ENCODE measurements around the gene DGKZ.

The DGKZ gene

GRCh38 chr11:46383404-46383758 lies 36.1 kb downstream of the DGKZ start:
- H3K4me3 ChIP-seq (ENCODE audit: low read length), result no peak overlapping the region
- no peaks in the 10 kb centered on the region for H3K36me3 ChIP-seq (ENCODE audit: control insufficient read depth, insufficient read depth, low read length)
- H3K27ac ChIP-seq (ENCODE audit: low read depth, low read length), result no peak overlapping the region
- H3K9ac ChIP-seq (ENCODE audit: low read length), result no peak overlapping the region
- H3K27me3 ChIP-seq (ENCODE audit: control insufficient read depth, insufficient read depth, low read length), result peaks cover 21% of the 10 kb centered on the region
- peaks cover 3% of the 10 kb centered on the region for H3K4me1 ChIP-seq (ENCODE audit: control insufficient read depth, insufficient read depth, low read length)

- Histone ChIP-seq H3K4me3 (ENCODE audit: low read length) (no peak overlapping the region), H3K9ac (ENCODE audit: low read length) (no peak overlapping the region), H3K4me1 (ENCODE audit: control insufficient read depth, insufficient read depth, low read length) (peaks cover 3% of the 10 kb centered on the region), H3K27me3 (ENCODE audit: control insufficient read depth, insufficient read depth, low read length) (peaks cover 21% of the 10 kb centered on the region), H3K36me3 (ENCODE audit: control insufficient read depth, insufficient read depth, low read length) (no peaks in the 10 kb centered on the region), H3K27ac (ENCODE audit: low read depth, low read length) (no peak overlapping the region)
Observed at GRCh38 chr11:46383974-46384701, 36.9 kb downstream of the DGKZ start.

GRCh38 chr11:46385169-46386004 lies 38.1 kb downstream of the DGKZ start:
- H3K4me3 ChIP-seq (ENCODE audit: low read length), result no peak overlapping the region
- H3K9ac ChIP-seq (ENCODE audit: low read length), result no peak overlapping the region
- H3K4me1 ChIP-seq (ENCODE audit: control insufficient read depth, insufficient read depth, low read length), result peaks cover 3% of the 10 kb centered on the region
- H3K27me3 ChIP-seq (ENCODE audit: control insufficient read depth, insufficient read depth, low read length), result peaks cover 30% of the 10 kb centered on the region
- H3K27ac ChIP-seq (ENCODE audit: low read depth, low read length), result no peak overlapping the region
- H3K36me3 ChIP-seq (ENCODE audit: control insufficient read depth, insufficient read depth, low read length), result no peaks in the 10 kb centered on the region

- Histone ChIP-seq H3K4me3 (ENCODE audit: low read length) (no peak overlapping the region), H3K27ac (ENCODE audit: low read depth, low read length) (no peak overlapping the region), H3K4me1 (ENCODE audit: control insufficient read depth, insufficient read depth, low read length) (peaks cover 3% of the 10 kb centered on the region), H3K36me3 (ENCODE audit: control insufficient read depth, insufficient read depth, low read length) (no peaks in the 10 kb centered on the region), H3K9ac (ENCODE audit: low read length) (no peak overlapping the region), H3K27me3 (ENCODE audit: control insufficient read depth, insufficient read depth, low read length) (peaks cover 37% of the 10 kb centered on the region)
Observed at GRCh38 chr11:46386005-46386578, 38.8 kb downstream of the DGKZ start.

- no peaks in the 10 kb centered on the region for H3K36me3 ChIP-seq (ENCODE audit: control insufficient read depth, insufficient read depth, low read length)
- H3K4me3 ChIP-seq (ENCODE audit: low read length), result no peak overlapping the region
- peaks cover 3% of the 10 kb centered on the region for H3K4me1 ChIP-seq (ENCODE audit: control insufficient read depth, insufficient read depth, low read length)
- no peak overlapping the region for H3K9ac ChIP-seq (ENCODE audit: low read length)
- H3K27me3 ChIP-seq (ENCODE audit: control insufficient read depth, insufficient read depth, low read length), result peaks cover 41% of the 10 kb centered on the region
- H3K27ac ChIP-seq (ENCODE audit: low read depth, low read length), result no peak overlapping the region
Observed at GRCh38 chr11:46386674-46387073, 39.4 kb downstream of the DGKZ start.

- Histone ChIP-seq H3K9ac (ENCODE audit: low read length) (no peak overlapping the region), H3K27me3 (ENCODE audit: control insufficient read depth, insufficient read depth, low read length) (peaks cover 36% of the 10 kb centered on the region), H3K4me3 (ENCODE audit: low read length) (no peak overlapping the region), H3K4me1 (ENCODE audit: control insufficient read depth, insufficient read depth, low read length) (peaks cover 1% of the 10 kb centered on the region), H3K27ac (ENCODE audit: low read depth, low read length) (no peak overlapping the region), H3K36me3 (ENCODE audit: control insufficient read depth, insufficient read depth, low read length) (no peaks in the 10 kb centered on the region)
Observed at GRCh38 chr11:46387456-46387855, 40.2 kb downstream of the DGKZ start.

- H3K27ac ChIP-seq (ENCODE audit: low read depth, low read length), result no peak overlapping the region
- H3K4me1 ChIP-seq (ENCODE audit: control insufficient read depth, insufficient read depth, low read length), result no peaks in the 10 kb centered on the region
- H3K36me3 ChIP-seq (ENCODE audit: control insufficient read depth, insufficient read depth, low read length), result no peaks in the 10 kb centered on the region
- H3K4me3 ChIP-seq (ENCODE audit: low read length), result no peak overlapping the region
- H3K9ac ChIP-seq (ENCODE audit: low read length), result no peak overlapping the region
- peaks cover 36% of the 10 kb centered on the region for H3K27me3 ChIP-seq (ENCODE audit: control insufficient read depth, insufficient read depth, low read length)
Observed at GRCh38 chr11:46387919-46388618, 40.8 kb downstream of the DGKZ start.

GRCh38 chr11:46388619-46389449 lies 41.6 kb downstream of the DGKZ start:
- Histone ChIP-seq H3K27ac (ENCODE audit: low read depth, low read length) (no peak overlapping the region), H3K4me3 (ENCODE audit: low read length) (no peak overlapping the region), H3K9ac (ENCODE audit: low read length) (no peak overlapping the region), H3K27me3 (ENCODE audit: control insufficient read depth, insufficient read depth, low read length) (peaks cover 36% of the 10 kb centered on the region), H3K36me3 (ENCODE audit: control insufficient read depth, insufficient read depth, low read length) (no peaks in the 10 kb centered on the region), H3K4me1 (ENCODE audit: control insufficient read depth, insufficient read depth, low read length) (no peaks in the 10 kb centered on the region)

GRCh38 chr11:46389450-46390330 lies 42.4 kb downstream of the DGKZ start:
- H3K4me1 ChIP-seq (ENCODE audit: control insufficient read depth, insufficient read depth, low read length), result no peaks in the 10 kb centered on the region
- H3K4me3 ChIP-seq (ENCODE audit: low read length), result peak overlapping the region; percentile 61
- H3K9ac ChIP-seq (ENCODE audit: low read length), result no peak overlapping the region
- H3K36me3 ChIP-seq (ENCODE audit: control insufficient read depth, insufficient read depth, low read length), result no peaks in the 10 kb centered on the region
- H3K27me3 ChIP-seq (ENCODE audit: control insufficient read depth, insufficient read depth, low read length), result peaks cover 33% of the 10 kb centered on the region
- no peak overlapping the region for H3K27ac ChIP-seq (ENCODE audit: low read depth, low read length)

GRCh38 chr11:46390331-46391171 lies 43.3 kb downstream of the DGKZ start:
- Histone ChIP-seq H3K27ac (ENCODE audit: low read depth, low read length) (no peak overlapping the region), H3K36me3 (ENCODE audit: control insufficient read depth, insufficient read depth, low read length) (no peaks in the 10 kb centered on the region), H3K4me1 (ENCODE audit: control insufficient read depth, insufficient read depth, low read length) (no peaks in the 10 kb centered on the region), H3K4me3 (ENCODE audit: low read length) (no peak overlapping the region), H3K27me3 (ENCODE audit: control insufficient read depth, insufficient read depth, low read length) (peaks cover 27% of the 10 kb centered on the region), H3K9ac (ENCODE audit: low read length) (no peak overlapping the region)
